Thyroid gland (tissue), 4 donors: ENCODE measurements around the gene S100A3. TPM values are rescaled to one million over a fixed set of nuclear protein-coding genes. Genes with fewer than 3 reads are reported as not detected.

Experiments
- DNase-seq, 2 donors: peaks; one replicate each; pipeline ENCODE4 v3.0.0-alpha.2; 2019
- H3K27ac ChIP-seq, 3 donors: fragments of 200-600 bp; sonication (generic); 1 replicate in 2 of 3; 2 replicates in 1 of 3; pipeline ENCODE4 v1.5.1; 2016 to 2019; ENCODE audit warnings: mild to moderate bottlenecking in 1 of 3, moderate library complexity in 1 of 3
- H3K27me3 ChIP-seq: fragments of 200-600 bp; sonication (generic); one replicate; pipeline ENCODE4 v1.5.1; 2019
- H3K36me3 ChIP-seq, 2 donors: fragments of 200-600 bp; sonication (generic); one replicate each; pipeline ENCODE4 v1.5.1; 2016 to 2019
- H3K4me1 ChIP-seq, 2 donors: fragments of 200-600 bp; sonication (generic); one replicate each; pipeline ENCODE4 v1.5.1; 2017 to 2019
- H3K4me3 ChIP-seq, 3 donors: fragments of 200-600 bp; sonication (generic); replicated peaks in 1 of 3; 1 replicate in 2 of 3; 2 replicates in 1 of 3; pipeline ENCODE4 v1.5.1; 2016; ENCODE audit warnings: mild to moderate bottlenecking in 1 of 3
- H3K9me3 ChIP-seq: fragments of 200-600 bp; sonication (generic); one replicate; pipeline ENCODE4 v1.5.1; 2017
- POLR2A ChIP-seq, 2 donors: fragments of 450-650 bp; IDR thresholded peaks; one replicate each; pipeline ENCODE4 v1.6.1; 2017; ENCODE audit warnings: antibody characterized with exemption in 2 of 2, mild to moderate bottlenecking in 2 of 2, moderate library complexity in 1 of 2
- WGBS, 2 donors: methylation state at CpG; one replicate each; pipeline ENCODE4 v1.1.5; 2017; 5-methylcytosine and 5-hydroxymethylcytosine counted together
- intact Hi-C: fragments of 100-400 bp; cut with DNase I; formaldehyde crosslinking; loops from one replicate; pipeline ENCODE4 v1.15.1; 2023
- total RNA-seq, 4 donors: library from RNA; depleted of rRNA; stranded (reverse); fragments of >200 nt; gene quantifications; one replicate each; pipeline ENCODE4 v1.2.3, GENCODE V29; 2016
- TF ChIP-seq, protein P1 (sequence below), 6 experiments: fragments of 200-600 bp in 3 of 6; fragments of 450-650 bp in 3 of 6; sonication (generic) in 3 of 6; IDR thresholded peaks; one replicate each; pipeline ENCODE4 v1.5.1; 2016 to 2019; ENCODE audit warnings: antibody characterized with exemption in 6 of 6, mild to moderate bottlenecking in 2 of 6, inconsistent platforms in 1 of 6, moderate library complexity in 1 of 6

Gene S100A3
- total RNA-seq, 4 donors from 2014 or later = 0.83 to 1.7 TPM; not detected in 2

- intact Hi-C loops = no loop called here
- WGBS, 2 donors = 76 to 80% methylated on average over 9 of the region's 9 CpGs
- Histone ChIP-seq H3K9me3 (no peaks in the 10 kb centered on the region), H3K4me1 (peaks cover 45 to 64% of the 10 kb centered on the region in 2 donors), H3K27ac (peak overlapping the region; percentile 98 to 99 (median 98)), H3K27me3 (no peaks in the 10 kb centered on the region), H3K36me3 (no peaks in the 10 kb centered on the region), H3K4me3 (no peak overlapping the region)
- DNase-seq = peak; percentile 75 to 78
- TF ChIP-seq, protein P1, sequence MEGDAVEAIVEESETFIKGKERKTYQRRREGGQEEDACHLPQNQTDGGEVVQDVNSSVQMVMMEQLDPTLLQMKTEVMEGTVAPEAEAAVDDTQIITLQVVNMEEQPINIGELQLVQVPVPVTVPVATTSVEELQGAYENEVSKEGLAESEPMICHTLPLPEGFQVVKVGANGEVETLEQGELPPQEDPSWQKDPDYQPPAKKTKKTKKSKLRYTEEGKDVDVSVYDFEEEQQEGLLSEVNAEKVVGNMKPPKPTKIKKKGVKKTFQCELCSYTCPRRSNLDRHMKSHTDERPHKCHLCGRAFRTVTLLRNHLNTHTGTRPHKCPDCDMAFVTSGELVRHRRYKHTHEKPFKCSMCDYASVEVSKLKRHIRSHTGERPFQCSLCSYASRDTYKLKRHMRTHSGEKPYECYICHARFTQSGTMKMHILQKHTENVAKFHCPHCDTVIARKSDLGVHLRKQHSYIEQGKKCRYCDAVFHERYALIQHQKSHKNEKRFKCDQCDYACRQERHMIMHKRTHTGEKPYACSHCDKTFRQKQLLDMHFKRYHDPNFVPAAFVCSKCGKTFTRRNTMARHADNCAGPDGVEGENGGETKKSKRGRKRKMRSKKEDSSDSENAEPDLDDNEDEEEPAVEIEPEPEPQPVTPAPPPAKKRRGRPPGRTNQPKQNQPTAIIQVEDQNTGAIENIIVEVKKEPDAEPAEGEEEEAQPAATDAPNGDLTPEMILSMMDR (IDR thresholded peaks at IDR 0.05) = no peak
- no peak for TF ChIP-seq POLR2A (IDR thresholded peaks at IDR 0.05)
Measured at GRCh38 chr1:153536671-153537375, 12.2 kb downstream of the S100A3 start.

GRCh38 chr1:153536012-153536670, 12.9 kb downstream of the S100A3 start:
- no peaks in the 10 kb centered on the region for H3K36me3 ChIP-seq
- TF ChIP-seq, protein P1 (IDR thresholded peaks at IDR 0.05) = peak in 1 of 6 experiments; percentile 1
- peak; percentile 89 to 95 for TF ChIP-seq POLR2A (IDR thresholded peaks at IDR 0.05)
- H3K4me3 ChIP-seq = peak overlapping the region; percentile 63 to 87 (median 82)
- H3K27me3 ChIP-seq = no peaks in the 10 kb centered on the region
- WGBS, 2 donors = 3% methylated on average over 17 to 20 of the region's 38 CpGs
- intact Hi-C loops = no loop called here
- H3K27ac ChIP-seq = peak overlapping the region; percentile 98 to 99 (median 98)
- H3K9me3 ChIP-seq = no peaks in the 10 kb centered on the region
- peak; percentile 92 to 94 for DNase-seq
- peaks cover 45 to 57% of the 10 kb centered on the region in 2 donors for H3K4me1 ChIP-seq

- H3K27ac ChIP-seq = peak within 1 kb of the TSS; percentile 98 to 99 (median 98)
- peaks cover 38 to 50% of the 10 kb centered on the region in 2 donors for H3K4me1 ChIP-seq
- WGBS, 2 donors = 40 to 59% methylated on average over 3 of the region's 18 CpGs
- intact Hi-C loops = no loop called here
- no peaks in the 10 kb centered on the region for H3K36me3 ChIP-seq
- no peaks in the 10 kb centered on the region for H3K9me3 ChIP-seq
- peak within 1 kb of the TSS; percentile 63 to 87 (median 82) for H3K4me3 ChIP-seq
- TF ChIP-seq, protein P1 (IDR thresholded peaks at IDR 0.05) = peak in 2 of 6 experiments; percentile 3 to 13
- TF ChIP-seq POLR2A (IDR thresholded peaks at IDR 0.05) = peak; percentile 60 to 71
- H3K27me3 ChIP-seq = no peaks in the 10 kb centered on the region
- peak; percentile 72 to 75 for DNase-seq
Measured at GRCh38 chr1:153535242-153536011, 13.6 kb downstream of the S100A3 start, which contains the start of gene S100A6. Gene S100A6, minus strand, starts transcription at chr1:153535991. Its CDS starts 652 bp downstream, at chr1:153535339.

DNA sequence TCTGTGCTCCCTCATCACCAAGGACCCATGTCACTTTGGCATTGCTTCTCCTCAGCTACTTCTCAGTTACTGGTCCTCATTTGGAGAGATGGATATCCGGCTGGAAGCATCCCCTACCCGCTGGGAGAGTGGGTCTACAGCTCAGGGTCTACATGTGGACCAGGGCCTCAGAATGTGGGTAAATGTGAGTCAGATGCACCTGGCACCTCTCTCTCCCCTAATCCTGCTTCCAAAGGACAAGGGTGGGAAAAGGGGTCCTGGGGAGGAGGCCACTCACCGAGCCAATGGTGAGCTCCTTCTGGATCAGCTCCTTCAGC, 14.2 kb downstream of the S100A3 start:
- Histone ChIP-seq H3K4me3 (peak overlapping the region; percentile 63 to 87 (median 82)), H3K4me1 (peaks cover 32 to 45% of the 10 kb centered on the region in 2 donors), H3K27me3 (no peaks in the 10 kb centered on the region), H3K27ac (peak overlapping the region; percentile 98 to 99 (median 98)), H3K9me3 (no peaks in the 10 kb centered on the region), H3K36me3 (no peaks in the 10 kb centered on the region)
- TF ChIP-seq, protein P1 (IDR thresholded peaks at IDR 0.05) = no peak
- TF ChIP-seq POLR2A (IDR thresholded peaks at IDR 0.05) = no peak
- intact Hi-C loops = no loop called here
- DNase-seq = no peak
- WGBS, 2 donors = 85 to 89% methylated on average over 2 to 3 of the region's 3 CpGs
